ENCODE data around the gene LOXL3. TPM values are rescaled to one million over a fixed set of nuclear protein-coding genes. Genes with fewer than 3 reads are reported as not detected.

LOXL3 gene
- total RNA-seq, 1 donor from 2014 or later = 14.3 TPM

GRCh38 chr2:74552914-74553811, 579 bp downstream of the LOXL3 start:
- FAIRE-seq = no peak
- peak in 1 of 2 donors; percentile 44 for DNase-seq (ENCODE audit: low spot score in 2 of 2)

GRCh38 chr2:74551942-74552913, 1.5 kb downstream of the LOXL3 start:
- FAIRE-seq (no peak), DNase-seq (ENCODE audit: low spot score in 2 of 2) (no peak)

- no peak for DNase-seq (ENCODE audit: low spot score in 2 of 2)
- no peak for FAIRE-seq
These were observed 2.2 kb downstream of the LOXL3 start for GRCh38 chr2:74551530-74551929.

- DNase-seq (ENCODE audit: low spot score in 2 of 2) = no peak
- no peak for FAIRE-seq
These were observed 3.5 kb downstream of the LOXL3 start for GRCh38 chr2:74550231-74550630.

- FAIRE-seq (no peak), DNase-seq (ENCODE audit: low spot score in 2 of 2) (peak in 1 of 2 donors; percentile 86)
These were observed 4.6 kb downstream of the LOXL3 start for GRCh38 chr2:74548900-74549826.

DNA sequence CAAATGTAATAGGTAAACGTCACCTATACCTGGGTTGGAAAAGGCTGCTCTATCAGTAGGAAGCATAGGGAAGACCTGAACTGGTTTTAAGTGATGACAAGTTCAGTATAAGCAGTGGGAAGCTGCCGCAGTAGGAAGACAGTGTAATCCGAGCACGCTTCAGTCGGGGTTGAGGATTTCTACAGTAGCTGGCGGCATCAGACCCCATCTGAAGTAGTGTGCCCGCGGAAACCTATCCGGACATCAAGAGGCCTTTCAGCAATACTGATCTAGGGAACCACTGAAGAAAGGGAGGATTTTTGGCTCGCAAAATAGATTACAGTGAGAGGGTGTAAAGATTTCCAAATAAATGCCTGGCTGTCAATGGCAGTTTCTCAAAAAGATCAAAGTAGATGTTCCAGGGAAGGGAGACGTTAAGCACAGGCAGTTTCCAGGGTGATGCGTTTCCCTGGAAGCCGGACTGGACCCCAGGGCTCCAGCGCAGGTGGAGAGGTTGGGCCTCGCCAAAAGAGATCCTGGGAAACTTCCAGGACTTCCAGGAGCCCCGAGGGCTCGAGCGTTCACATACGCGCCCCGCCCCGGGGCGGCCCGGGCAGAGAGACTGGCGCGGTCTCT, 5.3 kb downstream of the LOXL3 start:
- DNase-seq (ENCODE audit: low spot score in 2 of 2) (no peak), FAIRE-seq (no peak)

DNA sequence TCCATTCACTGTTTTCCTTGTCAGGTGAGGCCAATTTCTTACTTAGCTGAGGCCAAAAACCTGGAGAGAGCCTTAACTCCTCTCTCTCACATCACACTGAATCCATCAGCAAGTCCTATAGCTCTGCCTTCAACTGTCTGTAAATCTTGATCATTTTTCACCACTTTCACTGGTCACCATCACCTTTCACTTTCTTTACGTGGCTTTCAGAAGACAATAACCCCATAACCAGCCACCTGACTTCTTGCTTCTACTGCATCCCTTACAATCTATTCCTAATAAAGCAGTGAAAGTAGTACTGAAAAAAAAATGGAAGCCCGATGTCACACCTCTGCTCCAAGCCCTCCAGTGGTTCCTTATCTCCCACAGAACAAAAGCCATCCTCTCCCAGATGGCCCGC, 7.7 kb downstream of the LOXL3 start:
- DNase-seq (ENCODE audit: low spot score in 2 of 2) = no peak
- FAIRE-seq = no peak

DNA sequence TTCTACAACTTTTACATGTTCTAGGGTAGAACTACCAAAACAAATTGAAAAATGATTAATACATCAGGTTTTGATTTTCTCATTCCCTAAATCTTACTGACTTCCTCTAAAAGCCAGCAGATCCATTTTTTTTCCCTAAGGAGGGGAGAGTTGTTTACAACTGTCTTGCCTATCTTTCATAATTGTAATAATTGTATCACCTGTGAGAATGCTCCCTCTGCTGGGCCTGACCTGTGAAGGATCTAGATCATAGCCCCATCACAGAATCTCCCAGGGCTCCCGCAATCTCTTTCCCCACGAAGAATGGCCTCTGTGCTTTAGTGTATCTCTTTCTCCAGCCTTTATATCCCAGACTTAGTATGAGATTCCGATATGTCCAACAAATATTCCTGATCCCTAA, 9.1 kb downstream of the LOXL3 start:
- FAIRE-seq (no peak), DNase-seq (ENCODE audit: low spot score in 2 of 2) (no peak)

- FAIRE-seq = no peak
These were observed 10.8 kb downstream of the LOXL3 start for GRCh38 chr2:74542978-74543377.

GRCh38 chr2:74540291-74540690, 13.5 kb downstream of the LOXL3 start:
- no peak for DNase-seq (ENCODE audit: low spot score in 2 of 2)
- no peak for FAIRE-seq

More at GRCh38 chr2:74542978-74543377, 10.8 kb downstream of the LOXL3 start:
- DNase-seq (ENCODE audit: low spot score in 2 of 2) = no peak

- FAIRE-seq = no peak
- DNase-seq (ENCODE audit: low spot score in 2 of 2) = no peak
These were observed 14.8 kb downstream of the LOXL3 start for GRCh38 chr2:74538881-74539339.

DNA sequence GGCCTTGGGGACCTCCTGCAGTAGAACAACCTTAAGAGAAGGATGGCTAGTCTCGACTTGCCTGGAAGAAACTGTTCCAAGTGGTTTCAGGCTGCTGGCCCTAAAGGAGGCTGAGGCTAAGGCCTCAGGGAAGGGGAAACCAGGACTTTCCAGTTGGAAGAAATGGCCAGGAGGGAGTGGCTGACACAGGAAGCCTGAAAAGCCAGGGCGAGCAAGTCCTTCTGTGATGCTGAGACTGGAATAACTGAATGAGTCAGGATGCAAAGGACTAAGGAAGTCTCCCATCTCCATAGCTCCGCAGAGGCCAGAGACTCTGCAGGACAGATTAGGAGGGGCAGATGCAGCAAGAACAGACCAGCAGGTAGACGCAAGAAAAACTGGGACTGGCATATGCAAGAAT, 16.6 kb downstream of the LOXL3 start:
- no peak for FAIRE-seq

GRCh38 chr2:74536166-74536950, 17.4 kb downstream of the LOXL3 start:
- FAIRE-seq (no peak), DNase-seq (ENCODE audit: low spot score in 2 of 2) (no peak)

More for the DNA sequence above, 16.6 kb downstream of the LOXL3 start:
- no peak for DNase-seq (ENCODE audit: low spot score in 2 of 2)

DNA sequence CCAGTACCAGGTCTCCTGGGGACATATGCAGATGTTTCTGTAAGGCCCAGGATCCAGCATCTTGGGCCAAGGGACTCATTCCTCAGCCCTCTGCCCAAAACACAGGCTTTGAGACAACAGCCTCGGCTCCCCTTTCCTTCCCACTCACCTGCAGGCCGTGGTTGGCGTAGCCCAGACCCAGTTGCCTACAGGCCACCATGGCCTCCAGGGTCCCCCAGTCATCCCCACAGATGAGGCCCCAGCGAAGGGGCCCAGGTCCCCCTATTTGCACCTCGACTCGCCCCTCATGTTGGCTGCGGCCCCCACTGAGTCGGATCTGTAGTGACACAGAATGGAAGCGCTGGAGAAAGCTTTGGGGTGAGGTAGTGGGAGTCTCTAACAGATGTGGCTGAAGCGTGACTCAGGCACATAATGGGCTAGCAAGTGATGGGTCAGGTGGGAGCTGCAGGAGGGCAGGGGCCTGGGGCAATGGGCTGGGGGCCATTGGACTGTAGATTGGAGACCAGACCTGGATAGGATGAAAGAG, 18.2 kb downstream of the LOXL3 start:
- DNase-seq (ENCODE audit: low spot score in 2 of 2) (no peak), FAIRE-seq (no peak)

GRCh38 chr2:74534411-74534810, 19.3 kb downstream of the LOXL3 start:
- FAIRE-seq (no peak), DNase-seq (ENCODE audit: low spot score in 2 of 2) (no peak)

DNA sequence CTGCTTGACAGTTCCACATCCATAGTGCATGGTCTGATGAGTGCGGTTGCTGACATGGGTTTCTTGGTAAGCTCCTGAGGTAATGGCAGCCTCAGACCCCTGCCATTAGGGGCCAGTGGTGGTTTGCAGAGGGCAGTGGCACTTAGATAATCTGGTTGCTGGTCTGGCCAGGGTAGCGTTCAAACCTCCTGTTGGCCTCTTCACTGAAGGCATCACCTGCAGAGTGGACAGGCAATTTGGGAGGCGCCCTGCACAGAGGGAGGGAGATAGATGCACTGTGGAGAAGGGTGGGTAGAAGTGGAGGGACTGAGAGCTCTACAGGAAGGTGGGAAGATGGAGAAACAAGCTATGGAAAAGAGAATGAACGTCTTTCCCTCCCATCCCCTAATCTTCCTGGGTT, 20.3 kb downstream of the LOXL3 start:
- no peak for DNase-seq (ENCODE audit: low spot score in 2 of 2)
- FAIRE-seq = no peak

DNA sequence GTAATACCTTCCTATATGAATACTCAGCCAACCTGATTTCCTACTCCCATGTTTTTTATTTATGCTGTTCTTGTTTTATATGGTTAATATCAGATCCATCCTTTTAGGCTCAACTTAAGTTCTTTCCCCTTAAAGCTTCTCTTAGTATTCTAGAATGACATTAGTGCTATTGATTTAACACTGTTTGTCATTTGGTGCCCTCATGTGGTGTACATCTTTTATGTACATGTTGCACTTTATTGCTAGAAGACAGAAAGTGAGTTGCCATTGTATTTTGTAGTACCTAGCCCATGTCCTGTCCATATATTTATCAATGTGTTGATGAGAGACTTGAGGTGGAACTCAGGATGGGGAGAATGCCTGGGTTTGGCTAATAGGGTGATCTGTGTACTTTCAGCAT, 21.5 kb downstream of the LOXL3 start:
- no peak for DNase-seq (ENCODE audit: low spot score in 2 of 2)
- FAIRE-seq = no peak

DNA sequence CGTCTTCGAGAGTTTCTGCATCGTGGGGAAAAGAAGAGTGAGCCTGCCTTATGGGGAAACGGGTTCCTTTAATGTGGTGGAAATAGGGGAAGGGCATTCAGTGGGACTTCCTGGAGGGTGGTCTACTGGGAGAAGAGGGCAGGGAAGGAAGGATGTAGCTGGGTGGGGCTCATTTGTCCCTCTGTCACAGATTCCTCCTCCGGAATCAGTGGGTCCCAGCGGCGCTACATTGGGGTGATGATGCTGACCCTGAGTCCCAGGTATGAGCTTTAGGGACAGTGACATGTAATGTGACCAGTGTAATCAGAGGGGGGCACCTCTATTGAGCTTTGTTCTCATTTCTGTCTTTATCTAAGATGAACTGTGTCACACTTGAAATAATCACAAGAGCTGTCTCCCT, 22.1 kb downstream of the LOXL3 start:
- FAIRE-seq (no peak), DNase-seq (ENCODE audit: low spot score in 2 of 2) (no peak)
